H4 (cell line): Measurements from ENCODE around the gene PANX2. TPM values are rescaled to one million over a fixed set of nuclear protein-coding genes. Genes with fewer than 3 reads are reported as not detected.

ENCODE experiments used
- DNase-seq: peaks from one replicate; pipeline ENCODE4 v3.0.0-alpha.2; 2015; ENCODE audit warnings: low spot score
- total RNA-seq: library from RNA; depleted of rRNA; stranded (reverse); fragments of >200 nt; shearing (Covaris generic); gene quantifications from 2 replicates; pipeline ENCODE4 v1.2.3, GENCODE V29; 2014

PANX2 gene
- total RNA-seq, 1 experiment from 2014 or later = 4.4 TPM

DNA sequence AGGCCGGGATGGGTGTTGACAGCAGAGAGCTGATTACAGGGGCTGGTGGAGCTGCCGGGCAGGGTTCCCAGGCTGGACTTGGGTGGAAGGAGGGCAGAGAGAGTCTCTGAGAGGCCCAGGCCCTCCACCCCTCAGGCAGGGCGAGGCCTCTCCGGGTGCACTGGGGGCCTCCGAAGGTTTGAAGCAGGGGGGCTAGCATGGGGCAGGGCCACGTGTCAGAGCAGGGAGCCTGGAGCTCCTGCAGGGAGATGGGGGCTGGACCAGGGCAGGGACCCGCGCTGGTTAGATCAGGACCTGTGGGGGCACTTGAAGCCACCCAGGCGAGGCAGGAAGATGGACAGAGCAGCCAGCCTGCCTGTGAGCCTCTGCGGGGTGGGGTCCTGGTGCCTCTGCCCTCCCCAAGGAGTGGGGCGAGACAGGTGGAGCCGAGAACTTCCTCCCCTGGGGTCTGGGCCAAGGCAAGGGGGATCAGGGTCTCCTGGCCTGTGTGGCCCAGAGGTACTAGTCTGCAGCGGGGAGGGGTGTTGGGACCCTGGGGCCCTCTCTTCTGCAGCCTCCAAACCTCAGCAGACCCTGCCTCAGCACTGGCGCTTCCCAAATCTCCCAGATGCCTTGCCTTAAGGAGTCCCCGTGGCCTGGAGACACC, 911 bp downstream of the PANX2 start:
- DNase-seq = no peak

DNA sequence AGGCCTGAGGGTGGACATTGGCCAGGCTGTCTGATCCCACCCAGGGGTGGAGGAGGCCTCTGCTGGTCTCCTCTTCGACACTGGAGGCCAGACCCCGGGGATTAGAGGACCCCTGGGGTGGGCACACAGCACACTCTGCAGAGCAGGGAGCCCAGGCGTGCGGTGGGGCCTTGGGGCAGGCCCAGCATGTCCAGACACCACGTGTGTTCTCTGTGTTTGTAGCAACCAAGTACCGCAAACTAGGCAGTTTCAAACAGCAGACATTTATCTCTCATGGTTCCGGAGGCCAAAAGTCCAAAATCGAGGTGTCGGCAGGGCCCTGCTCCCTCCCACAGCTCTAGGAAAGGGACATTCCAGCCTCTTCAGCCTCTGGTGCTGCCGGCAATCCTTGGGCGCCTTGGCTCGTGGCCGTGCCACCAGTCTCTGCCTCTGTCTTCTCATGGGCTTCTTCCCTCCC, 1.5 kb downstream of the PANX2 start:
- DNase-seq = no peak

DNA sequence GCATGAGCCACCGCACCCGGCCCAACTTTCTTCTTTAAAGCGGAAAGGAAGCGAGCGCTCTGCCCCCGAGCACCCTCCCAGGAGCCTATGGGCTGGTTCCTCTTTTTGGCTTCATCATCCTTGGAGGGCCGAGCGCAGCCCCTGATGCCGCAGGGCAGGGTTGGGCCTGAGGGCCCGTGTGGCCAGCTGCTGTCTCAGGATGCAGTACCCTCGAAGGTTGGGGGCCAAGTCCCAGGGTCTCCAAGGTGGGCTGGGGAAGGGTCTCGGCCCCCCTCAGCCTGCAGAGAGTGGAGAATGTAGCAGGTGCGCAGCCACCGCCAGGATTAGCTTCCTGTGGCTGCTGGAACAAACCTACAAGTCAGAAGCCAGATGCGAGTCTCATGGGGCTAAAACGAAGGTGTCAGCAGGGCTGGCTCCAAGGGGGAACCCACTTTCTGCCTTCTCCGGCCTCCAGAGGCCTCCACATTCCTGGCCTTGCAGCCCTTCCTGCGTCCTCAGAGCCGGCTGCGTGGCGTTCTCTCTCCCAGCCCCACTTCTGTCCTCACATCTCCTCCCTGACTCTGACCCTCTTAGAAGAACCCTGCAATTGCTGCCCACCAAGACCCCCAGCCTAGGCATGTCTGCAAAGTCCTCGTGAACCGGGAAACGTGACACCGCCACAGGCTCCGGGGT, 2.9 kb downstream of the PANX2 start:
- DNase-seq = no peak

DNA sequence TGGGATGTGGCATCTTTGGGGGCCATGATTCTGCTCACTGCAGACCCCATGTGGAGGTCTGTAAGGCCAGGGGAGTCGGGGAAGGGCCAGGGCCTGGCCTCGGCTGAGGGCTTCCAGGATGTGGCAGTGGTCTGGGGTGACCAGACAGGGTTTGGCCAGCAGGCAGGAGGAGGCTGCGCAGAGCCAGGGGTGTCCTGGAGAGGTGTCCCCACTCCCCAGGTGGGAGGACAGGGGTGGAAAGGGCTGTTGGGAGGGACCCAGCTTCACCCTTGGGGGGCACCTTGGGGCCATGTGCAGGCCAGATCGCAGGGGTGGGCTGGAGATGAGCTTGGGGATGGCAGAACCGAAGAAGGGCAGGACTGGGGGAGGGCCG, 3.4 kb downstream of the PANX2 start:
- DNase-seq = no peak

DNA sequence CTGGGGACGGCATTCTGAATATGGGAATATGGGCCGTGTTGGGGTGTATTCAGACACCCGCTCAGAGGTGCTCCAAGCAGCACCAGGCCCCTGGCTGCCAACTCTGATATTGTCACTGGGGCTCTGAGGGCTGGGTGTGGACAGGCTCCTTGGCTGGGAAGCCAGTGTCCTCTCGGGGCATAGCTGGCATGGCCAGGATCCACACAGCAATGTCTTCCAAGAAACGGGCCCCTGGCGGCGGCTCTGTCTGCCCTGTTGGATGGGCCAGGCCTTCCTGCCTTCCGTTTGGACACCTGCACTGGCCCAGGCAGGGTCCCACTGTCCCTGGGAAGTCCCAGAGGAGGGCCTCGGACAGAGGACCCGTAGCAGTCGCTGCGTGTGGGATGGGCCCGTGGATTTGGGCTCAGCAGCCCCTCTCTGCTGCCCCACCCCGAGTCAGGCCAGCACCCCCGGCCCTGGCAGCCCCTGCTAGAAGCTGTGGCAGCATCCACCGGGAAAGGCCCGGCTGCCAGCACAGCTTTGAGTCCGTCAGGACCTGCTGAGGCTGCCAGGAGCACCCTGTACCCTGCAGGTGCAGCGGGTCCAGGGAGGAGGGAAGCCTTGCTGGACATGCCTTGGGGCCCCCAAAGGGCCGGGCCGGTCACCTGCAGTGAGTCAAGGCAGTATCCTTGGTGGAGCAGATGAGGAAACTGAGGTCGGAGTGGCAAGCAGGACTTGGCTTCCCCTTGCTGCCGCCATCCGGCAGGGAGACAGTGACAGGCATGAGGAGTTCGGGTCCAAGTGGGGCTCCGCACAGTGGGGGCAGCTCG, 4.1 kb downstream of the PANX2 start:
- DNase-seq = no peak

DNA sequence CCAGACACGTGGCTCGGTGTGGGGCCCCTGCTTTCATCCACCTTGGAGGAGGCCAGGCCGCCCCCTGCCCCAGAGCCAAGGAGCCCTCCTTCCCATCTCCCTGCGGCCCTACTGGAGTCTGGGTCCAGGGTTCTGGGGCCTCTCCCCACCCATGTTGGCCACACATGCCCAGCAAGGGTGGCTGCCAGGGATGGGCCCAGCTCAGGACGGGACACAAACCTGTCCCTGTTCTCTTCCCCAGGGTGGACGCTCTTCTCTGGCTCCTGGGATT, 4.6 kb downstream of the PANX2 start:
- no peak for DNase-seq

DNA sequence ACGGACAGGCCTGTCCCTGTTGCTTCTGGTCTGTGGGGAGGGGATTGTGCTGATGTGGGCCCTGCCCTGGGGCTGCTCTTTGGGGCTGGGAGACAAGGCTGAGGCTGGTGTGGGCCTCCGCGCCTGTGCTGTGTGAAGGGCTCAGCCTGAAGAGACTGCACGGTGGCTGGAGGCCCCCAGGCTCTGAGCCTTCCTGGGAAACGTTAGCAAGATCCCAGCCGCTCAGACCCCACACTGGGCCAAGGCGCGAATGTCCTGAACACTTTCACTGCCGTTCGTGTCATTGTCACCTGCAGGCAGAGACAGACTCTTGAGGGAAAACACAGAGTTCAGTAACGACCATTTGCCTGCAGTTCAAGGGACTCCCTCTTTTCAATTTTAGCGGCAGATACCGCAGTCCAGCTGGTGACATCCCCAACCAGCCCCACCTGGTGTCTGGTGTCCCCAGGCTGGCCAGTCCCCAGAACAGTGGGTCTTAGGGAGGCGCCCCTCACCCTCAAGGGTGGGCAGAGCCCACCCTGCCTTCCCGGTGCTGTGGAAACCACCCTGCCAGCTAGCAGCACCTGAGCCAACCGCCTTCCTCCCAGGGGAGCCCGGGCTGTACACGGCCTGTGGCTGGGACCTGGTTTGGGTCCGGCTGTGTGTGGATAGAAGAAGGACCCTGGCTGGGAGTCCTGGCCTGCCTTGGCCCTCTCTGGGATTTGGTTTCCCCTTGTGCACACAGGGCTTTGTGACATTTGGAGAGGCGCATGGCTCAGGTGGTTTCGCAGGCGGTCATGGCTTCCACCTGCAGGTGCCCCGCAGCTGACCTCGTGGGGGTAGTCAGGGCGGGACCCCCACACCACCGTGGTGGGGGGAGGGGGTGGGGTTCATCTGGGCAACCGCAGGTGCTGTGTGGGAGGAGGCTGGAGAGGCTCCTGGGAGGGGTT, 5.7 kb downstream of the PANX2 start:
- no peak for DNase-seq

DNA sequence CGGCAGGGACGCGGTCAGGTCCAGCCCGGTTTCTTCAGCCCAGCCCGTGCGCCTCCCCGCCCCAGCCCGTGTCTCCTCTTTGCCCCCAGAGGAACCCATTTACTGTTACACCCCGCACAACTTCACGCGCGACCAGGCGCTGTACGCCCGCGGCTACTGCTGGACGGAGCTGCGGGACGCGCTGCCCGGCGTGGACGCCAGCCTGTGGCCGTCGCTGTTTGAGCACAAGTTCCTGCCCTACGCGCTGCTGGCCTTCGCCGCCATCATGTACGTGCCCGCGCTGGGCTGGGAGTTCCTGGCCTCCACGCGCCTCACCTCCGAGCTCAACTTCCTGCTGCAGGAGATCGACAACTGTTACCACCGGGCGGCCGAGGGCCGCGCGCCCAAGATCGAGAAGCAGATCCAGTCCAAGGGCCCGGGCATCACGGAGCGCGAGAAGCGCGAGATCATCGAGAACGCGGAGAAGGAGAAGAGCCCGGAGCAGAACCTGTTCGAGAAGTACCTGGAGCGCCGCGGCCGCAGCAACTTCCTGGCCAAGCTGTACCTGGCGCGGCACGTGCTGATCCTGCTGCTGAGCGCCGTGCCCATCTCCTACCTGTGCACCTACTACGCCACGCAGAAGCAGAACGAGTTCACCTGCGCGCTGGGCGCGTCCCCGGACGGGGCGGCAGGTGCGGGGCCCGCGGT, 6.5 kb downstream of the PANX2 start:
- no peak for DNase-seq

DNA sequence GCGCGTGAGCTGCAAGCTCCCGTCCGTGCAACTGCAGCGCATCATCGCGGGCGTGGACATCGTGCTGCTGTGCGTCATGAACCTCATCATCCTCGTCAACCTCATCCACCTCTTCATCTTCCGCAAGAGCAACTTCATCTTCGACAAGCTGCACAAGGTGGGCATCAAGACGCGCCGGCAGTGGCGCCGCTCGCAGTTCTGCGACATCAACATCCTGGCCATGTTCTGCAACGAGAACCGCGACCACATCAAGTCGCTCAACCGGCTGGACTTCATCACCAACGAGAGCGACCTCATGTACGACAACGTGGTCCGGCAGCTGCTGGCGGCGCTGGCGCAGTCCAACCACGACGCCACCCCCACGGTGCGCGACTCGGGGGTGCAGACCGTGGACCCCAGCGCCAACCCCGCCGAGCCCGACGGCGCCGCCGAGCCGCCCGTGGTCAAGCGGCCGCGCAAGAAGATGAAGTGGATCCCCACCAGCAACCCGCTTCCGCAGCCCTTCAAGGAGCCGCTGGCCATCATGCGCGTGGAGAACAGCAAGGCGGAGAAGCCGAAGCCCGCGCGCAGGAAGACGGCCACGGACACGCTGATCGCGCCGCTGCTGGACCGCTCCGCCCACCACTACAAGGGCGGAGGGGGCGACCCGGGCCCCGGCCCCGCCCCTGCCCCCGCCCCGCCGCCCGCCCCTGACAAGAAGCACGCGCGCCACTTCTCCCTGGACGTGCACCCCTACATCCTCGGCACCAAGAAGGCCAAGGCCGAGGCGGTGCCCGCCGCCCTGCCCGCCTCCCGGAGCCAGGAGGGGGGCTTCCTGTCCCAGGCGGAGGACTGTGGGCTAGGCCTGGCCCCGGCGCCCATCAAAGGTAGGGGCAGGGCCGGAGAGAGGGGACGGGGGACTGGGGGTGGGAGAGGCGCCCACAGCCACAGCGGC, 7.3 kb downstream of the PANX2 start:
- no peak for DNase-seq

DNA sequence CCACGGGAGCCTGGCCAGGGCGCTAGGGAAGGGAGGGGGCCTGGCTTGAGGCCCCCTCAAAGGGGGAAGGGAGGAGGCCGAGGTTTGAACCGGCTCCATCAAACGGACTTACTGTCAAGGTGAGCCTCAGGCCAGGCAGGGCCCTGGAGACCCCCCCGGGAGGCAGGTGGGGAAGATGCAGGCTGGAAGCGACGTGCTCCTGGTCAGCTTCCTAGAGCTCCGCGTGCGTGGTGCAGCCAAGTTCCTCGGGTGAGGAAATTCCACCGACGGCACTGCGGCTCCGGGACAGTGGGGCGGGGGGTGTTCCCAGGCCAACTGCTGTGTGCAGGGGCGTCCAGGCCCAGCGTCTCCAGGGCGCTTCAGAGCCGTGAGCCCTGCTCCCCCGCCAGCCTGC, 7.9 kb downstream of the PANX2 start:
- no peak for DNase-seq

DNA sequence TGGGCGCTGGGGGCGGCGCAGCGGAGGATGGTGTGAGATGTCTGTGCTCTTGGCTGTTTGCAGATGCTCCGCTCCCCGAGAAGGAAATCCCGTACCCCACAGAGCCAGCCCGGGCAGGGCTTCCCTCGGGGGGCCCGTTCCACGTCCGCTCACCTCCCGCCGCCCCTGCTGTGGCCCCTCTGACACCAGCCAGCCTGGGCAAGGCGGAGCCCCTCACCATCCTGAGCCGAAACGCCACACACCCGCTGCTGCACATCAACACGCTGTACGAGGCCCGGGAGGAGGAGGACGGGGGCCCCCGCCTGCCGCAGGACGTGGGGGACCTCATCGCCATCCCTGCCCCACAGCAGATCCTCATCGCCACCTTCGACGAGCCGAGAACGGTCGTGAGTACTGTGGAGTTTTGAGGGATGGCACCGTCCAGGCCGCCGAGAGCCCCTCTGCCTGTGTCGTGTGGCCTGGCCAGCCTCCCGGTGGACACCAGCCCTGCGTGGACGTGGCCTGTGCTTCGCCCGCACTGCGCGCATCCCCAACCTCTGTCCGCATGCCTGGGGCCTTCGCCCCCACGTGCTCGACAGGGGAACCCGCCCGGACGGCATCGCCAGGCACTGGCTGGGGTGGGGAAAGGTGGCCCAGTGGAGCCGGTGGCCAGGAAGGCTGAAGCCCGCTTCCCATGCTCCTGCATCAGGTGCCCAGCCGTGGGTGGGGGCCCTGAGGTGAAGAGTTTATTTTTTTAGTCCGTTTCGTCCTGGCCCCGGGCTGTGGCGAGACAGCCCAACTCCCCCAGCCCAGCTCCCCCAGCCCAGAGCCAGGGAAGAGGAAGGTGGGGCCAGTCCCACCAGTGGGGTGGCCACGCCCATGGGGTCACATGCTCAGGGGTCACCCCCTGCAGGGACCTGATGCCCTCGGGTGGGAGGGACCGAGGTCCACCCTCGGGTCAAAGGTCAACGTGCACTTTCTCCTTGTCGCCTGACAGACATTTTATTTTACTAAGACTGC, 8.6 kb downstream of the PANX2 start:
- DNase-seq = no peak

DNA sequence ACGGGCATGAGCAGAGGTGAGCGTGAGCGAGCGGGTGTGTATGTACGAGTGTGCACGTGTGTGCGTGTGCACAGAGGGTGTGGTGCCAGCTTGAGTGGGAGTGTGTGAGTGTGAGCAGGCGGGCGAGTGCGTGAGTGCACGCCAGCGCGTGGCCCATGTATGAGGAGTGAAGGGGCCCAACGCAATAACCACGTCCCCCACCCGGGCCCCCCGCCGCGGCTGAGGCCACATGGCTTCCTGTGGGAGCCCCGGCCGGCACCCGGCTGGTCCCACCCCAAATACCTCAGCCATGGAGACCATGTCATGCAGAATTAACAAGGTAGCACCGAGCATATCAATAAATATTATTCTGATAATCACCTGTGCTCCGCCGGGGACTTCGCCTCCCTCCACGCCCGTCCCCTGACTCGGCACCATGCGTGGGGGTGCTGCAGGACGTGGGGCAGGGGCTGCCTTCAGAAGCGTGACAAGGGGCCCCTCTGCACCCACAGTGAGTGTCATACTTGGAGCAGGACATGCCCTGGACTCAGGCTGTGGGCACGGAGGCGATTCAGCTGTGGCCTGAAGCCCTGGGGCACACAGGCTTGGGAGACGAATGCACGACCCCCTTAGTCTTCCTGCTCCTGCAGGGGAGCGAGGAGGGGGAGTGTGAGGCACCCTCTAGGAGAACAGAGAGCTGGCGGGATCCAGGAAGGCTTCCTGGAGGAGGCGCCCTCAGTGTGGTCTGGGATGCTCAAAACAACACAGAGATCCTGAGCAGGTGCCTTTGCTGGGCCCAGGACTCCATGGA, 9.6 kb downstream of the PANX2 start:
- DNase-seq = no peak

DNA sequence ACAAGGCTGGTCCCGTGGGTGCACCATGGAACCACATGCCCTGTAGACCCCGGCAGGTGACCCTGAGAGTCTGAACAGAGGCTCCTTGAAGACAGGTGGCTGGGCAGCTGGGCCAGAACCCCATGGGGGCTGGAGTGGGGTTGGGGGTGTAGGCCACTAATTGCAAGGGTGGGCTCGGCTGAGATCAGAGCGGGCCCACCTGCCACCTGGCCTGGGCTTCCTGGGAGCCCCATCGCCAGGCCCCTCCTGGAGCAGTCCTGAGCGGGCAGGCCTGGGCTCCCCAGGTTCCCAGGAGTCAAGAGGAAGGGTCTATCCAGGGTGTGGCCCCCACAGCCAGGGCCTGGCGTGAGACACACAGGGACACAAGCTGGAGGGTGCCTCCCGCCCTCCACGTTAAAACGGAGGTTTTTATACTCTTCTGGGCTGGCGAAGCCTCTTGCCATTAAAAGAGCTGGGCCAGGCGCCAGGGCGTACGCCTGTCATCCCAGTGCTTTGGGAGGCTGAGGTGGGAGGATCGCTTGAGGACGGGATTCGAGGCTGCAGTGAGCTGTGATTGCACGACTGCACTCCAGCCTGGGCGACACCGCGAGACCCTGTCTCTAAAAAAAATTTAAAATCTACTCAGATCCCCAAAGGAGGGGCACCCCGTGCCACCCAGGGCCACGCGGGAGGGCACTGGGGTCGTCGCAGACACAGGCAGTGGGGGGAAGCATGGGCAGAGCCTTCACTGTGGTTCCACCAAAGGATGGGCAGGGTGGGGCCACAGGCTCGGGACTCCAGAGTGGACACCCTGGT, 10.4 kb downstream of the PANX2 start:
- no peak for DNase-seq

DNA sequence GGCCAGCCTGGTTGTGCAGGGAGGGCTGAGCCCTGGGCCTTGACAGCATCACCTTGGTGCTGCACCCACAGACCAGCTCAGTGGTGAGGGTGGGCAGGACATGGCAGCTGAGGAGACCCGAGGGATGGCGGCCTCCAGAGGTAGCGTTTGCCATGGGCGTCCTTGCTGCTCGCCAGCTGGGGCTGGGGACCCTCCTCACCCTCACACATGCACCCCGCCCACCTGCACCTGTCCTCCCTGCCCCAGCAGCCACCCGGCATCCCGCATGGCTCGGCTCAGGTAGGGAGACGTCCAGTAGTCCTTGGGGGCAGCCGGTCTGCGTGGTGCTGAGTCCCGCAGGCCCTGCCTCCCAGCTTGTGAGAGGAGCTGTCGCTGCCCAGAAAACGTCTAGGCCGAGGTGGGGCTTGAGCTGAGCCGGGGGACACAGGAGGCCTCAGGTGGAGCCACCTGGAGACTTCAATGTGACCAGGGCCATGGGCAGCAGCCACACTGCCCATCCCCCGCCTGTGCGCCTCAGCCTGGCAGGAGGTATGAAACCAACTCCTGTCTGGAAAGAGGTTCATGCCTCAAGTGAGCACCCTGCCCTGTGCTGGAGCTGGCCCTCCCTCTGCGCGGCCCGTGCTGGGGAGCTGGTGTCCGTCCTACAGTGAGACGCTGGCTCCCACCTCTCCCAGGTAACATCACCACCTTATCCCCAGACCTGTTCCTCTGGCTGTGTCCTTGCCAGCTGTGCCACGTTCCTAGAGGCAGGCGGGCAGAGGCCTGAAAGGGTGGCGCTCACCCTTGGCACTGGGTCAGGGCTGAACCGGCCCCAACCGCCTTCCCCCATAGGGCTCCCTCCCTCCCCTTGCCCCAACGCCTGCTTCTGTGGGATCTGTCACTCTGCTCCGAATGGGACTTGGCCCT, 11.9 kb downstream of the PANX2 start:
- no peak for DNase-seq

DNA sequence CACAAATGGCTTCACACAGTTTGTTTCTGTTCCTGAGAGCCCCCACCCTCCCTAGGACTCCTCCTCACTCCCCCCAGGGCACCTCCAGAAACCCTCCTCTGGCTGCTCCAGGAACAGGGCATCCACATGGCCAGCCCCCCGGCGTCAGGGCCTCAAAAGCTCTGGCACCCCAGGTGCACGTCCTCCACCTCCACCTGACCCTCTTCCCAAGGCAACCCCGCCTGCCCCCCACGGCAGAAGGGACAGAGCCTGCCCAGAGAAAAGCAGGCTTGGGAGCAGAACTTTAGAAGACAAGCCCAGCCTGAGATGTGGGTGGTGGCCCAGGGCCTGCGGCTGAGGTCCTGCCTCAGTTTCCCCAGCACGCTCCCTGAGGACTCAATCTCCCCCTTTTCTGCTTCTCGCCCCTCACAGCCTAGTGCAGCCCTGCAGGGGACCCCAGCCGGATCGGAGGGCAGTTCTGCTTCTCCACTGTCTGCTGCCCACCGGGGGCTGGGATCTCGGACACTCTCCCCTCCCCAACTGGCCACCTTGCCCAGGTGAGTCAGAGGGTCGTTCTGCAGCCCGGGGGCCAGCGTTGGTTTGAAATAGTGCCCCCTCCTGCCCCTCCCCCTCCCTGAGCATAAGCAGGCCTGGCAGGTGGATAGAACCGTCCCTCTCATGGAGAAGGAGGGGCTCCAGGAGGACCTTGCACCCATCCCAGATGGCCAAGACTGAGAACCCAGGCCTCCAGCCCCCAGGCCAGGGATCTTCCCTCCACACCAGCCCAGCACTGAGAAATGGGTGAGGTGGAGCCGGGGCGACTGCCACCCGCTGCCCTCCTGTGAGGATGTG, 12.8 kb downstream of the PANX2 start:
- DNase-seq = no peak
